OCI-LY3 (cell line): Measurements from ENCODE around the gene UGT1A1.

Experiments
- CTCF ChIP-seq: fragments of 200-600, 300-600 bp; sonication (generic); IDR thresholded peaks from 2 replicates; pipeline ENCODE4 v1.5.1; 2014; ENCODE audit warnings: antibody characterized with exemption, low read length, low read depth
- EZH2phosphoT487 ChIP-seq: fragments of 200-600 bp; shearing (Covaris generic); IDR thresholded peaks from 2 replicates; pipeline ENCODE4 v1.6.1; 2018; ENCODE audit warnings: antibody characterized with exemption, mixed run types, low read depth

- TF ChIP-seq CTCF (no peak), EZH2phosphoT487 (no peak)
Observed at GRCh38 chr2:233794128-233794658, 34.1 kb downstream of the UGT1A1 start.
